OCI-M2 (cell line): ENCODE results near the gene ZDHHC14.

Source experiments
- DNase-seq: peaks from one replicate; lab custom pipeline; 2025; ENCODE audit not compliant: unreplicated experiment; lab: John Stamatoyannopoulos, UW

Gene ZDHHC14

GRCh38 chr6:157725836-157726235 is 344.8 kb downstream of the ZDHHC14 start:
- DNase-seq: no peak

GRCh38 chr6:157726892-157727628 is 346.1 kb downstream of the ZDHHC14 start:
- DNase-seq: no peak
